K562 (cell line): Measurements from ENCODE around the gene SND1. TPM values are rescaled to one million over a fixed set of nuclear protein-coding genes. Genes with fewer than 3 reads are reported as not detected.

Experiments
- CCNT2 ChIP-seq: IDR thresholded peaks from 2 replicates; pipeline ENCODE4 v1.6.1; 2011; ENCODE audit warnings: borderline replicate concordance, low read depth, mild to moderate bottlenecking, moderate library complexity, mixed read lengths, low read length; ENCODE audit not compliant: insufficient read length; ENCODE audit errors: extremely low read depth
- CGGBP1 ChIP-seq: fragments of 250-450 bp; sonication (Bioruptor Pico); IDR thresholded peaks from 2 replicates; pipeline ENCODE4 v1.9.0; 2021; ENCODE audit warnings: mild to moderate bottlenecking
- CHD4 ChIP-seq: fragments of 200-600 bp; sonication (generic); IDR thresholded peaks from 3 replicates; pipeline ENCODE4 v1.6.1; 2012; ENCODE audit warnings: low read depth, mild to moderate bottlenecking, mixed read lengths, low read length, inconsistent platforms; ENCODE audit not compliant: insufficient read depth, insufficient replicate concordance, poor library complexity, severe bottlenecking
- DPF2 ChIP-seq: fragments of 450-650 bp; IDR thresholded peaks from 2 replicates; pipeline ENCODE4 v1.6.1; 2016
- ELK3 ChIP-seq: fragments of 450-650 bp; formaldehyde crosslinking; IDR thresholded peaks from 2 replicates; pipeline ENCODE4 v1.4.0; 2020; ENCODE audit warnings: mild to moderate bottlenecking
- HEY1 ChIP-seq: fragments of 250-450 bp; sonication (Bioruptor Pico); IDR thresholded peaks from 2 replicates; pipeline ENCODE4 v1.5.0; 2020; ENCODE audit warnings: mild to moderate bottlenecking, moderate library complexity, borderline replicate concordance
- SMAD3 ChIP-seq: fragments of 450-650 bp; formaldehyde crosslinking; conservative IDR thresholded peaks from 2 replicates; pipeline ENCODE4 v1.4.0; 2020; ENCODE audit warnings: mild to moderate bottlenecking
- TAL1 ChIP-seq: fragments of 450-650 bp; IDR thresholded peaks from 2 replicates; pipeline ENCODE4 v1.6.1; 2016; ENCODE audit warnings: mild to moderate bottlenecking
- TCF3 ChIP-seq: sonication (generic); formaldehyde crosslinking; IDR thresholded peaks from 2 replicates; pipeline ENCODE4 v1.4.0; 2020; ENCODE audit warnings: mild to moderate bottlenecking, missing genetic modification reagents
- USF1 ChIP-seq: sonication (generic); formaldehyde crosslinking; IDR thresholded peaks from 2 replicates; pipeline ENCODE4 v1.9.0; 2022; ENCODE audit warnings: mild to moderate bottlenecking, missing genetic modification reagents
- YY1 ChIP-seq, 3 experiments: IDR thresholded peaks; 2 replicates each; pipeline ENCODE4 v1.6.1; 2011; ENCODE audit warnings: low read length in 2 of 3, mild to moderate bottlenecking in 2 of 3, moderate library complexity in 2 of 3, borderline replicate concordance in 1 of 3, control low read depth in 1 of 3, low read depth in 1 of 3; ENCODE audit not compliant: insufficient read depth in 3 of 3, insufficient replicate concordance in 2 of 3, control insufficient read depth in 1 of 3, insufficient read length in 1 of 3; ENCODE audit errors: extremely low read depth in 1 of 3
- ZNF174 ChIP-seq: fragments of 250-450 bp; sonication (Bioruptor Pico); IDR thresholded peaks from 2 replicates; pipeline ENCODE4 v1.4.0; 2020; ENCODE audit warnings: mild to moderate bottlenecking
- ZNF224 ChIP-seq: sonication (generic); formaldehyde crosslinking; IDR thresholded peaks from 2 replicates; pipeline ENCODE4 v1.8.0; 2022; ENCODE audit warnings: mild to moderate bottlenecking, missing genetic modification reagents
- polyA plus RNA-seq, 8 experiments: library from polyadenylated mRNA; depleted of rRNA in 4 of 8; stranded (reverse) in 5 of 8; unstranded in 3 of 8; fragments of >200 nt; fragmentation: Nextera tagmentation in 2 of 8; fragmentation: Illumina TruSeq in 1 of 8; extraction: Ambion mirVana in 2 of 8; extraction: Trizol in 1 of 8; gene quantifications; 2 replicates each; pipeline versions ENCODE4 v1.2.1 to v1.2.3, GENCODE V29; 2011 to 2014; ENCODE audit warnings: inconsistent platforms in 1 of 8, missing spikeins in 1 of 8
- total RNA-seq, 7 experiments: library from RNA; depleted of rRNA in 6 of 7; stranded (reverse); fragments of >200 nt in 6 of 7; fragmentation: Illumina TruSeq in 2 of 7; extraction: Trizol in 2 of 7; gene quantifications; 2 replicates each; pipeline versions ENCODE4 v1.2.1 to v1.2.3, GENCODE V29; 2011 to 2021; ENCODE audit warnings: low replicate concordance in 1 of 7
- TF ChIP-seq, protein P1 (sequence below): fragments of 250-450 bp; sonication (Bioruptor Pico); IDR thresholded peaks from 2 replicates; pipeline ENCODE4 v1.5.0; 2020; ENCODE audit warnings: mild to moderate bottlenecking
- TF ChIP-seq, protein P2 (sequence below): sonication (generic); formaldehyde crosslinking; IDR thresholded peaks from 2 replicates; pipeline ENCODE4 v1.8.0; 2022; ENCODE audit warnings: missing genetic modification reagents, mild to moderate bottlenecking, borderline replicate concordance
- TF ChIP-seq, protein P3 (sequence below), 2 experiments: fragments of 450-650 bp in 1 of 2; IDR thresholded peaks; 2 replicates each; pipeline ENCODE4 v1.6.1; 2011 to 2017; ENCODE audit warnings: low read depth in 2 of 2, antibody characterized with exemption in 1 of 2, borderline replicate concordance in 1 of 2, low read length in 1 of 2, mild to moderate bottlenecking in 1 of 2, mixed read lengths in 1 of 2; ENCODE audit not compliant: control insufficient read depth in 1 of 2

SND1 gene
- total and polyA plus RNA-seq, 9 of the 15 experiments (the other 6 are each of a cell fraction or from before 2014, with no cell fraction given), result 46.5 to 307 (median 191) TPM

- TF ChIP-seq, protein P1, sequence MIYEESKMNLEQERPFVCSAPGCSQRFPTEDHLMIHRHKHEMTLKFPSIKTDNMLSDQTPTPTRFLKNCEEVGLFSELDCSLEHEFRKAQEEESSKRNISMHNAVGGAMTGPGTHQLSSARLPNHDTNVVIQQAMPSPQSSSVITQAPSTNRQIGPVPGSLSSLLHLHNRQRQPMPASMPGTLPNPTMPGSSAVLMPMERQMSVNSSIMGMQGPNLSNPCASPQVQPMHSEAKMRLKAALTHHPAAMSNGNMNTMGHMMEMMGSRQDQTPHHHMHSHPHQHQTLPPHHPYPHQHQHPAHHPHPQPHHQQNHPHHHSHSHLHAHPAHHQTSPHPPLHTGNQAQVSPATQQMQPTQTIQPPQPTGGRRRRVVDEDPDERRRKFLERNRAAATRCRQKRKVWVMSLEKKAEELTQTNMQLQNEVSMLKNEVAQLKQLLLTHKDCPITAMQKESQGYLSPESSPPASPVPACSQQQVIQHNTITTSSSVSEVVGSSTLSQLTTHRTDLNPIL (CRISPR knock-in tag), result no peak
- TF ChIP-seq USF1 (CRISPR knock-in tag) (no peak), CHD4 (no peak), ZNF224 (no peak), ELK3 (CRISPR knock-in tag) (no peak), TCF3 (CRISPR knock-in tag) (peak; percentile 74), YY1 (IDR thresholded peaks at IDR 0.05; ENCODE audit: borderline replicate concordance in 1 of 3, control insufficient read depth in 1 of 3, extremely low read depth in 1 of 3, insufficient read depth in 3 of 3, insufficient read length in 1 of 3, insufficient replicate concordance in 2 of 3, low read depth in 1 of 3, low read length in 2 of 3) (no peak), HEY1 (CRISPR knock-in tag) (no peak), TAL1 (peak; percentile 13; the same call in 1 of the 2 replicates), SMAD3 (CRISPR knock-in tag) (no peak), DPF2 (0 out of 2 replicates have a peak, but pooled peaks have one; percentile 24), ZNF174 (CRISPR knock-in tag) (no peak), CCNT2 (no peak), CGGBP1 (CRISPR knock-in tag) (no peak)
- TF ChIP-seq, protein P2, sequence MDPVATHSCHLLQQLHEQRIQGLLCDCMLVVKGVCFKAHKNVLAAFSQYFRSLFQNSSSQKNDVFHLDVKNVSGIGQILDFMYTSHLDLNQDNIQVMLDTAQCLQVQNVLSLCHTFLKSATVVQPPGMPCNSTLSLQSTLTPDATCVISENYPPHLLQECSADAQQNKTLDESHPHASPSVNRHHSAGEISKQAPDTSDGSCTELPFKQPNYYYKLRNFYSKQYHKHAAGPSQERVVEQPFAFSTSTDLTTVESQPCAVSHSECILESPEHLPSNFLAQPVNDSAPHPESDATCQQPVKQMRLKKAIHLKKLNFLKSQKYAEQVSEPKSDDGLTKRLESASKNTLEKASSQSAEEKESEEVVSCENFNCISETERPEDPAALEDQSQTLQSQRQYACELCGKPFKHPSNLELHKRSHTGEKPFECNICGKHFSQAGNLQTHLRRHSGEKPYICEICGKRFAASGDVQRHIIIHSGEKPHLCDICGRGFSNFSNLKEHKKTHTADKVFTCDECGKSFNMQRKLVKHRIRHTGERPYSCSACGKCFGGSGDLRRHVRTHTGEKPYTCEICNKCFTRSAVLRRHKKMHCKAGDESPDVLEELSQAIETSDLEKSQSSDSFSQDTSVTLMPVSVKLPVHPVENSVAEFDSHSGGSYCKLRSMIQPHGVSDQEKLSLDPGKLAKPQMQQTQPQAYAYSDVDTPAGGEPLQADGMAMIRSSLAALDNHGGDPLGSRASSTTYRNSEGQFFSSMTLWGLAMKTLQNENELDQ (CRISPR knock-in tag), result no peak
- TF ChIP-seq, protein P3, sequence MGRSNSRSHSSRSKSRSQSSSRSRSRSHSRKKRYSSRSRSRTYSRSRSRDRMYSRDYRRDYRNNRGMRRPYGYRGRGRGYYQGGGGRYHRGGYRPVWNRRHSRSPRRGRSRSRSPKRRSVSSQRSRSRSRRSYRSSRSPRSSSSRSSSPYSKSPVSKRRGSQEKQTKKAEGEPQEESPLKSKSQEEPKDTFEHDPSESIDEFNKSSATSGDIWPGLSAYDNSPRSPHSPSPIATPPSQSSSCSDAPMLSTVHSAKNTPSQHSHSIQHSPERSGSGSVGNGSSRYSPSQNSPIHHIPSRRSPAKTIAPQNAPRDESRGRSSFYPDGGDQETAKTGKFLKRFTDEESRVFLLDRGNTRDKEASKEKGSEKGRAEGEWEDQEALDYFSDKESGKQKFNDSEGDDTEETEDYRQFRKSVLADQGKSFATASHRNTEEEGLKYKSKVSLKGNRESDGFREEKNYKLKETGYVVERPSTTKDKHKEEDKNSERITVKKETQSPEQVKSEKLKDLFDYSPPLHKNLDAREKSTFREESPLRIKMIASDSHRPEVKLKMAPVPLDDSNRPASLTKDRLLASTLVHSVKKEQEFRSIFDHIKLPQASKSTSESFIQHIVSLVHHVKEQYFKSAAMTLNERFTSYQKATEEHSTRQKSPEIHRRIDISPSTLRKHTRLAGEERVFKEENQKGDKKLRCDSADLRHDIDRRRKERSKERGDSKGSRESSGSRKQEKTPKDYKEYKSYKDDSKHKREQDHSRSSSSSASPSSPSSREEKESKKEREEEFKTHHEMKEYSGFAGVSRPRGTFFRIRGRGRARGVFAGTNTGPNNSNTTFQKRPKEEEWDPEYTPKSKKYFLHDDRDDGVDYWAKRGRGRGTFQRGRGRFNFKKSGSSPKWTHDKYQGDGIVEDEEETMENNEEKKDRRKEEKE (IDR thresholded peaks at IDR 0.05; ENCODE audit: borderline replicate concordance in 1 of 2, control insufficient read depth in 1 of 2, low read depth in 2 of 2, low read length in 1 of 2), result no peak
Measured at GRCh38 chr7:127996253-127997071, 344.5 kb downstream of the SND1 start (continued).
